Mesenchymal stem cell (in vitro differentiated cells and primary cell): ENCODE measurements around the gene POU6F2. TPM values are rescaled to one million over a fixed set of nuclear protein-coding genes. Genes with fewer than 3 reads are reported as not detected.

Source experiments
- DNase-seq: peaks from one replicate; pipeline ENCODE4 v3.0.0-alpha.2; 2013
- H2AFZ ChIP-seq: one replicate; pipeline ENCODE4 v1.6.1; 2013; ENCODE audit warnings: low read depth, mild to moderate bottlenecking, control low read depth, inconsistent platforms, low read length, moderate library complexity
- H2AK5ac ChIP-seq: 2 replicates; pipeline ENCODE4 v1.6.1; 2013; ENCODE audit warnings: low read length, moderate library complexity, mild to moderate bottlenecking, inconsistent platforms; ENCODE audit not compliant: severe bottlenecking
- H2BK120ac ChIP-seq: one replicate; pipeline ENCODE4 v1.6.1; 2013; ENCODE audit warnings: low read depth, mild to moderate bottlenecking, inconsistent platforms, low read length, moderate library complexity
- H2BK12ac ChIP-seq, 2 experiments: one replicate each; pipeline ENCODE4 v1.6.1; 2013; ENCODE audit warnings: inconsistent platforms in 2 of 2, low read length in 2 of 2, mild to moderate bottlenecking in 2 of 2, moderate library complexity in 2 of 2, control low read depth in 1 of 2
- H2BK15ac ChIP-seq: one replicate; pipeline ENCODE4 v1.6.1; 2013; ENCODE audit warnings: mild to moderate bottlenecking, low read depth, inconsistent platforms; ENCODE audit not compliant: poor library complexity, severe bottlenecking
- H2BK5ac ChIP-seq: 2 replicates; pipeline ENCODE4 v1.6.1; 2013; ENCODE audit warnings: low read depth, mild to moderate bottlenecking, low read length, control low read depth, inconsistent platforms; ENCODE audit not compliant: poor library complexity, severe bottlenecking
- H3K14ac ChIP-seq, 2 experiments: one replicate each; pipeline ENCODE4 v1.6.1; 2013; ENCODE audit warnings: inconsistent platforms in 2 of 2, low read length in 2 of 2, control low read depth in 1 of 2, mild to moderate bottlenecking in 1 of 2, moderate library complexity in 1 of 2
- H3K18ac ChIP-seq, 2 experiments: one replicate each; pipeline ENCODE4 v1.6.1; 2013; ENCODE audit warnings: inconsistent platforms in 2 of 2, low read length in 2 of 2, control low read depth in 1 of 2, low read depth in 1 of 2, mild to moderate bottlenecking in 1 of 2
- H3K23ac ChIP-seq, 2 experiments: one replicate each; pipeline ENCODE4 v1.6.1; 2013; ENCODE audit warnings: inconsistent platforms in 2 of 2, low read length in 2 of 2, mild to moderate bottlenecking in 2 of 2, moderate library complexity in 2 of 2, control low read depth in 1 of 2
- H3K27ac ChIP-seq: 2 replicates; pipeline ENCODE4 v1.5.1; 2013; ENCODE audit warnings: mild to moderate bottlenecking, moderate library complexity, low read length, control low read depth, inconsistent platforms; ENCODE audit not compliant: poor library complexity, severe bottlenecking
- H3K27me3 ChIP-seq, 2 experiments: 2 replicates each; pipeline versions ENCODE4 v1.6.1 to v1.7.0; 2013; ENCODE audit warnings: low read length in 2 of 2, mild to moderate bottlenecking in 2 of 2, moderate library complexity in 2 of 2, control low read depth in 1 of 2, inconsistent platforms in 1 of 2; ENCODE audit not compliant: control insufficient read depth in 1 of 2, insufficient read depth in 1 of 2
- H3K36me3 ChIP-seq, 2 experiments: 2 replicates each; pipeline versions ENCODE4 v1.6.1 to v1.7.0; 2013; ENCODE audit warnings: low read length in 2 of 2, control low read depth in 1 of 2, inconsistent platforms in 1 of 2, low read depth in 1 of 2, mild to moderate bottlenecking in 1 of 2; ENCODE audit not compliant: insufficient read depth in 2 of 2, control insufficient read depth in 1 of 2
- H3K4ac ChIP-seq, 2 experiments: one replicate each; pipeline ENCODE4 v1.6.1; 2013; ENCODE audit warnings: inconsistent platforms in 2 of 2, low read length in 2 of 2, mild to moderate bottlenecking in 2 of 2, moderate library complexity in 2 of 2, control low read depth in 1 of 2, low read depth in 1 of 2
- H3K4me1 ChIP-seq: 2 replicates; pipeline ENCODE4 v1.6.1; 2013; ENCODE audit warnings: low read depth, low read length, control low read depth; ENCODE audit not compliant: control insufficient read depth, insufficient read depth
- H3K4me2 ChIP-seq: 2 replicates; pipeline ENCODE4 v1.6.1; 2013; ENCODE audit warnings: low read length, mild to moderate bottlenecking, inconsistent platforms; ENCODE audit not compliant: poor library complexity, severe bottlenecking
- H3K4me3 ChIP-seq, 2 experiments: 2 replicates each; pipeline versions ENCODE4 v1.5.1 to v1.7.0; 2013; ENCODE audit warnings: low read length in 2 of 2, mild to moderate bottlenecking in 2 of 2, control low read depth in 1 of 2, low read depth in 1 of 2; ENCODE audit not compliant: insufficient read depth in 1 of 2
- H3K79me1 ChIP-seq: replicated peaks from 2 replicates; pipeline ENCODE4 v1.6.1; 2013; ENCODE audit warnings: mild to moderate bottlenecking, control low read depth, low read length, inconsistent platforms; ENCODE audit not compliant: poor library complexity, severe bottlenecking
- H3K9ac ChIP-seq: 2 replicates; pipeline ENCODE4 v1.7.0; 2013; ENCODE audit warnings: mild to moderate bottlenecking, low read length, moderate library complexity
- H3K9me3 ChIP-seq: 2 replicates; pipeline ENCODE4 v1.7.0; 2013; ENCODE audit warnings: mild to moderate bottlenecking, low read length; ENCODE audit not compliant: control insufficient read depth
- H4K8ac ChIP-seq: one replicate; pipeline ENCODE4 v1.6.1; 2013; ENCODE audit warnings: inconsistent platforms, mild to moderate bottlenecking, low read length, moderate library complexity
- H4K91ac ChIP-seq: one replicate; pipeline ENCODE4 v1.6.1; 2013; ENCODE audit warnings: mild to moderate bottlenecking, low read length, inconsistent platforms
- WGBS: methylation state at CpG from one replicate; pipeline ENCODE4 v1.1.7; 2013; ENCODE audit warnings: mixed read lengths; 5-methylcytosine and 5-hydroxymethylcytosine counted together
- polyA plus RNA-seq, 2 experiments: library from polyadenylated mRNA; stranded (reverse); fragments of 200-250 nt; gene quantifications; one replicate each; pipeline ENCODE4 v1.2.3, GENCODE V29; 2013

The POU6F2 gene
- 0.39 TPM for polyA plus RNA-seq (2013, experiment 1 of 2)
- 0.45 TPM for polyA plus RNA-seq (2013, experiment 2 of 2)

GRCh38 chr7:38977685-38978084 is at the start of gene POU6F2:
POU6F2 (plus strand) TSS chr7:38977909; CDS start chr7:38977954, 45 bp downstream.
- Histone ChIP-seq H3K79me1 (no peaks in the 10 kb centered on the region), H3K27ac (no peak within 1 kb of the TSS), H2BK15ac (no peak within 1 kb of the TSS), H2AK5ac (no peak within 1 kb of the TSS), H4K91ac (no peak within 1 kb of the TSS), H3K27me3 (peaks cover 27 to 55% of the 10 kb centered on the region in 2 experiments), H3K4ac (no peak within 1 kb of the TSS), H3K36me3 (no peaks in the 10 kb centered on the region), H3K9me3 (no peaks in the 10 kb centered on the region), H3K4me2 (no peak within 1 kb of the TSS), H3K23ac (no peak within 1 kb of the TSS), H3K4me1 (peaks cover 6% of the 10 kb centered on the region), H2AFZ (no peak within 1 kb of the TSS), H3K9ac (no peak within 1 kb of the TSS), H3K14ac (no peak within 1 kb of the TSS), H2BK5ac (no peak within 1 kb of the TSS), H4K8ac (no peak within 1 kb of the TSS), H3K4me3 (no peak within 1 kb of the TSS), H3K18ac (no peak within 1 kb of the TSS), H2BK120ac (no peak within 1 kb of the TSS), H2BK12ac (no peak within 1 kb of the TSS)
- WGBS, result 96% methylated on average over 6 of the region's 7 CpGs
- no peak for DNase-seq

GRCh38 chr7:38928506-38928905 is 49.2 kb upstream of the POU6F2 start:
- H3K4me1 ChIP-seq, result peaks cover 6% of the 10 kb centered on the region
- 95% methylated on average over 3 of the region's 3 CpGs for WGBS
- H3K27ac ChIP-seq, result no peak overlapping the region

GRCh38 chr7:38929460-38930171 is 48.1 kb upstream of the POU6F2 start:
- H2BK120ac ChIP-seq, result no peak overlapping the region
- no peak for DNase-seq
- H3K4me2 ChIP-seq, result peak overlapping the region; percentile 23
- H3K36me3 ChIP-seq, result no peaks in the 10 kb centered on the region
- H3K4me1 ChIP-seq, result peaks cover 9% of the 10 kb centered on the region
- H3K14ac ChIP-seq, result no peak overlapping the region
- 81% methylated on average over 6 of the region's 7 CpGs for WGBS
- peak overlapping the region; percentile 96 for H3K27ac ChIP-seq
- no peak overlapping the region for H2BK12ac ChIP-seq
- no peak overlapping the region for H3K9ac ChIP-seq
- no peak overlapping the region for H2BK15ac ChIP-seq
- peak overlapping the region; percentile 85 for H2BK5ac ChIP-seq
- H3K27me3 ChIP-seq, result no peaks in the 10 kb centered on the region
- H2AK5ac ChIP-seq, result peak overlapping the region; percentile 73
- no peak overlapping the region for H4K91ac ChIP-seq
- H4K8ac ChIP-seq, result no peak overlapping the region
- no peak overlapping the region for H3K4ac ChIP-seq
- no peak overlapping the region for H3K4me3 ChIP-seq
- H3K18ac ChIP-seq, result no peak overlapping the region
- no peaks in the 10 kb centered on the region for H3K79me1 ChIP-seq
- no peak overlapping the region for H3K23ac ChIP-seq
- H2AFZ ChIP-seq, result no peak overlapping the region
- H3K9me3 ChIP-seq, result no peaks in the 10 kb centered on the region

More at GRCh38 chr7:38928506-38928905, 49.2 kb upstream of the POU6F2 start:
- Histone ChIP-seq H3K18ac (no peak overlapping the region), H2AFZ (no peak overlapping the region), H2BK5ac (no peak overlapping the region), H3K79me1 (no peaks in the 10 kb centered on the region), H3K9ac (no peak overlapping the region), H3K14ac (no peak overlapping the region), H2BK15ac (no peak overlapping the region), H2AK5ac (peak overlapping the region; percentile 100), H3K4me3 (no peak overlapping the region), H4K91ac (no peak overlapping the region), H2BK12ac (no peak overlapping the region), H3K4me2 (no peak overlapping the region), H3K36me3 (no peaks in the 10 kb centered on the region), H3K27me3 (peaks cover 0 to under 1% of the 10 kb centered on the region in 2 experiments), H3K4ac (no peak overlapping the region), H3K9me3 (no peaks in the 10 kb centered on the region), H3K23ac (no peak overlapping the region), H4K8ac (no peak overlapping the region), H2BK120ac (no peak overlapping the region)
- DNase-seq, result no peak

- Histone ChIP-seq H2BK120ac (no peak overlapping the region), H3K23ac (no peak overlapping the region), H3K4me2 (no peak overlapping the region), H3K79me1 (no peaks in the 10 kb centered on the region), H2BK12ac (no peak overlapping the region), H2AFZ (no peak overlapping the region), H3K27ac (no peak overlapping the region), H3K4me1 (peaks cover 10% of the 10 kb centered on the region), H3K18ac (no peak overlapping the region), H2BK15ac (no peak overlapping the region), H3K4ac (no peak overlapping the region), H3K9me3 (no peaks in the 10 kb centered on the region), H3K27me3 (no peaks in the 10 kb centered on the region), H2BK5ac (no peak overlapping the region), H3K4me3 (no peak overlapping the region), H3K14ac (no peak overlapping the region), H3K9ac (no peak overlapping the region), H4K8ac (no peak overlapping the region), H2AK5ac (no peak overlapping the region), H4K91ac (no peak overlapping the region), H3K36me3 (no peaks in the 10 kb centered on the region)
- peak; percentile 61 for DNase-seq
- WGBS, result 65% methylated on average over 3 of the region's 6 CpGs
These were observed 45.1 kb upstream of the POU6F2 start for GRCh38 chr7:38932509-38933168.
